Measurements from ENCODE around the gene KIFC1. TPM values are rescaled to one million over a fixed set of nuclear protein-coding genes. Genes with fewer than 3 reads are reported as not detected.

The KIFC1 gene
- total and polyA plus RNA-seq, 9 of the 15 experiments (the other 6 are each of a cell fraction or from before 2014, with no cell fraction given), result 1.3 to 95.2 (median 76.9) TPM

- TF ChIP-seq ATF6 (CRISPR knock-in tag; IDR thresholded peaks at IDR 0.05) (0 out of 2 replicates have a peak, but pooled peaks have one; percentile 84), ZNF717 (CRISPR knock-in tag; IDR thresholded peaks at IDR 0.05) (peak; percentile 41; the same call in 1 of the 2 replicates)
Measured at GRCh38 chr6:33391922-33392594, 435 bp downstream of the KIFC1 start (continued).

- 3% methylated on average over 5 of the region's 5 CpGs for WGBS (ENCODE audit: insufficient coverage, low coverage, missing lambda C conversion rate)
- peak overlapping the region; percentile 74 for H3K4me3 ChIP-seq
- peaks cover 57% of the 10 kb centered on the region for H3K79me2 ChIP-seq (ENCODE audit: control insufficient read depth, insufficient read depth, low read length)
- H2AFZ ChIP-seq (ENCODE audit: low read depth, low read length), result no peak overlapping the region
- no peaks in the 10 kb centered on the region for H3K9me1 ChIP-seq (ENCODE audit: control insufficient read depth, insufficient read depth, low read length)
- CTCF ChIA-PET (ENCODE audit: low intra/inter-chr PET ratio), result no interaction called here
- peaks cover 19 to 22% of the 10 kb centered on the region in 2 experiments for H3K4me1 ChIP-seq (replicated peaks in 1 of 2; ENCODE audit: control insufficient read depth in 2 of 2, insufficient read depth in 2 of 2, low read length in 2 of 2)
- peaks cover 33% of the 10 kb centered on the region; the same call in 2 of the 3 replicates for H3K36me3 ChIP-seq (ENCODE audit: control insufficient read depth, insufficient read depth, low read length)
- H3K27me3 ChIP-seq (ENCODE audit: control insufficient read depth in 2 of 2, insufficient read depth in 2 of 2, low read length in 2 of 2), result no peaks in the 10 kb centered on the region
- in situ Hi-C loops (cut with MboI), result no loop called here
- 0 out of 2 replicates have a peak, but pooled peaks cover 3% of the 10 kb centered on the region for H4K20me1 ChIP-seq (replicated peaks; ENCODE audit: control insufficient read depth, insufficient read depth, low read length)
- H3K4me2 ChIP-seq (ENCODE audit: insufficient read depth, low read length), result peak overlapping the region; percentile 93
- peak overlapping the region; percentile 92; a peak in 3 of 4 replicates for H3K9ac ChIP-seq (ENCODE audit: insufficient read depth in 1 of 2, low read depth in 2 of 2, low read length in 2 of 2)
- H3K9me3 ChIP-seq (replicated peaks; ENCODE audit: control insufficient read depth, insufficient read depth, low read depth, low read length), result no peaks in the 10 kb centered on the region
- H3K27ac ChIP-seq (ENCODE audit: extremely low read depth, low read depth, low read length), result peak overlapping the region; percentile 89
- DNase-seq (ENCODE audit: extremely low read depth in 1 of 4, low spot score in 3 of 4) (peak in 2 of 4 experiments; percentile 44 to 58), FAIRE-seq (no peak), ATAC-seq (peak; percentile 9)
- no TSS peak for BruUV-seq (replicated peaks)
- intact Hi-C loops (cut with micrococcal nuclease), result loop anchor here (5.0 kb wide), 2 partner anchors 45 to 95 kb away; partner anchors contain the start of gene RGL2
- POLR2A ChIA-PET, result interaction anchor here (0.9 to 1.3 kb wide), 3 partner anchors 8 to 27 kb away, joined by 3 to 4 read pairs (median 3); no protein-coding TSS in a partner anchor
- TF ChIP-seq MEIS2 (IDR thresholded peaks at IDR 0.05; ENCODE audit: partially characterized antibody), result peak; percentile 78
- peak in 1 of 2 experiments; percentile 55; a peak in 1 of 4 replicates for TF ChIP-seq CSDE1 (IDR thresholded peaks at IDR 0.05)
- TF ChIP-seq ASH1L (IDR thresholded peaks at IDR 0.05; ENCODE audit: borderline replicate concordance, low read depth, partially characterized antibody), result no peak
- TF ChIP-seq KAT2B (IDR thresholded peaks at IDR 0.05; ENCODE audit: low read depth, low read length), result no peak
- no peak for TF ChIP-seq ZNF609 (CRISPR knock-in tag; IDR thresholded peaks at IDR 0.05; ENCODE audit: borderline replicate concordance)
- 0 out of 2 replicates have a peak, but pooled peaks have one; percentile 54 for TF ChIP-seq HDAC2 (IDR thresholded peaks at IDR 0.05)
- TF ChIP-seq FOXK1 (CRISPR knock-in tag; IDR thresholded peaks at IDR 0.05; ENCODE audit: borderline replicate concordance), result no peak
- peak in 1 of 2 experiments; percentile 70; a peak in 2 of 4 replicates for TF ChIP-seq KDM1A (IDR thresholded peaks at IDR 0.05)
- 0 out of 2 replicates have a peak, but pooled peaks have one; percentile 12 for TF ChIP-seq EP300 (IDR thresholded peaks at IDR 0.05; ENCODE audit: low read length)
- TF ChIP-seq HDAC1 (IDR thresholded peaks at IDR 0.05), result peak in 1 of 2 experiments; percentile 72; a peak in 1 of 4 replicates
- TF ChIP-seq ETS2 (tag; IDR thresholded peaks at IDR 0.05; ENCODE audit: borderline replicate concordance, poor library complexity, severe bottlenecking), result no peak
Measured at GRCh38 chr6:33392595-33392948, 949 bp downstream of the KIFC1 start.
